A549 (cell line): ENCODE measurements around the gene PLPP4.

Experiments used
- CHD2 ChIP-seq: fragments of 150-350 bp; IDR thresholded peaks from 2 replicates; pipeline ENCODE4 v1.6.1; 2014; ENCODE audit warnings: low read length; ENCODE audit not compliant: partially characterized antibody
- EP300 ChIP-seq, 2 experiments: fragments of >200 bp; sonication (Bioruptor Twin); formaldehyde crosslinking; IDR thresholded peaks; 2 replicates in 1 of 2; 3 replicates in 1 of 2; pipeline ENCODE4 v1.6.1; 2016 to 2017
- ESRRA ChIP-seq: fragments of 150-350 bp; IDR thresholded peaks from 2 replicates; pipeline ENCODE4 v1.6.1; 2014; ENCODE audit warnings: mild to moderate bottlenecking, low read length, borderline replicate concordance
- JUNB ChIP-seq: fragments of >200 bp; sonication (Bioruptor Twin); formaldehyde crosslinking; IDR thresholded peaks from 2 replicates; pipeline ENCODE4 v1.6.1; 2016
- MAFK ChIP-seq: fragments of 450-650 bp; IDR thresholded peaks from 2 replicates; pipeline ENCODE4 v1.6.1; 2014; ENCODE audit not compliant: partially characterized antibody
- POLR2A ChIP-seq: IDR thresholded peaks from 2 replicates; pipeline ENCODE4 v1.6.1; 2012; ENCODE audit warnings: mild to moderate bottlenecking, low read length
- RAD21 ChIP-seq, 2 experiments: fragments of >200 bp in 1 of 2; sonication (Bioruptor Twin) in 1 of 2; formaldehyde crosslinking in 1 of 2; IDR thresholded peaks in 1 of 2; conservative IDR thresholded peaks in 1 of 2; 2 replicates in 1 of 2; 3 replicates in 1 of 2; pipeline ENCODE4 v1.6.1; 2012 to 2018; ENCODE audit warnings: inconsistent platforms in 1 of 2
- TF ChIP-seq, protein P1 (sequence below): fragments of 150-350 bp; IDR thresholded peaks from 2 replicates; pipeline ENCODE4 v1.6.1; 2014; ENCODE audit warnings: low read depth, mild to moderate bottlenecking, low read length
- TF ChIP-seq, protein P2 (sequence below): fragments of >200 bp; sonication (Bioruptor Twin); formaldehyde crosslinking; IDR thresholded peaks from 3 replicates; pipeline ENCODE4 v1.5.1; 2016
- TF ChIP-seq, protein P3 (sequence below): fragments of 200-600 bp; sonication (generic); IDR thresholded peaks from 2 replicates; pipeline ENCODE4 v1.6.1; 2016; ENCODE audit warnings: antibody characterized with exemption, mild to moderate bottlenecking, moderate library complexity
- TF ChIP-seq, protein P4 (sequence below): IDR thresholded peaks from 2 replicates; pipeline ENCODE4 v1.6.1; 2012
- TF ChIP-seq, protein P5 (sequence below): fragments of 450-650 bp; IDR thresholded peaks from 2 replicates; pipeline ENCODE4 v1.6.1; 2014; ENCODE audit warnings: antibody characterized with exemption
- TF ChIP-seq, protein P6 (sequence below): IDR thresholded peaks from 2 replicates; pipeline ENCODE4 v1.6.1; 2012

DNA sequence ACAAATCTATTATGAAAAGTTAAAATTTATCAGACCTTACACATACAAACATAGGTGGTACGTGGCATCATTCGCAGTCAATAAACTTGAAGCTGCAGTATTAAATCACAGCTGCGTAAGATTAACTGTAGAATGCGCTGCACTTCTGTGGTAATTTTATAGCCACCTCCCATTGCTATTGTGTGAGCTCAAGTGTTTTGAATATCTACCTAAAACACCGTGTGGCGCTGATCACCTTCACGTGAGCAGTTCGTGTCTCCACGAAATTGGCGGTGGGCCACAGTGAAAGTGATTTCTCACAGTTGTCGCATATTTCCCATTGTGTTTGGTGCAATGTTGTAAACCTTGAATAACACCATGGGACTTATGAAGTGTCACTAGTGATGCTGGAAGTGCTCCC lies 102.8 kb downstream of the PLPP4 start:
- TF ChIP-seq ESRRA (no peak), POLR2A (no peak), RAD21 (conservative IDR thresholded peaks at IDR 0.05 in 1 of 2, IDR thresholded peaks at IDR 0.05 in 1 of 2) (no peak), CHD2 (no peak), JUNB (no peak), EP300 (IDR thresholded peaks at IDR 0.05) (no peak), MAFK (no peak)
- TF ChIP-seq, protein P1, sequence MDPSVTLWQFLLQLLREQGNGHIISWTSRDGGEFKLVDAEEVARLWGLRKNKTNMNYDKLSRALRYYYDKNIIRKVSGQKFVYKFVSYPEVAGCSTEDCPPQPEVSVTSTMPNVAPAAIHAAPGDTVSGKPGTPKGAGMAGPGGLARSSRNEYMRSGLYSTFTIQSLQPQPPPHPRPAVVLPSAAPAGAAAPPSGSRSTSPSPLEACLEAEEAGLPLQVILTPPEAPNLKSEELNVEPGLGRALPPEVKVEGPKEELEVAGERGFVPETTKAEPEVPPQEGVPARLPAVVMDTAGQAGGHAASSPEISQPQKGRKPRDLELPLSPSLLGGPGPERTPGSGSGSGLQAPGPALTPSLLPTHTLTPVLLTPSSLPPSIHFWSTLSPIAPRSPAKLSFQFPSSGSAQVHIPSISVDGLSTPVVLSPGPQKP, result no peak
- TF ChIP-seq, protein P2, sequence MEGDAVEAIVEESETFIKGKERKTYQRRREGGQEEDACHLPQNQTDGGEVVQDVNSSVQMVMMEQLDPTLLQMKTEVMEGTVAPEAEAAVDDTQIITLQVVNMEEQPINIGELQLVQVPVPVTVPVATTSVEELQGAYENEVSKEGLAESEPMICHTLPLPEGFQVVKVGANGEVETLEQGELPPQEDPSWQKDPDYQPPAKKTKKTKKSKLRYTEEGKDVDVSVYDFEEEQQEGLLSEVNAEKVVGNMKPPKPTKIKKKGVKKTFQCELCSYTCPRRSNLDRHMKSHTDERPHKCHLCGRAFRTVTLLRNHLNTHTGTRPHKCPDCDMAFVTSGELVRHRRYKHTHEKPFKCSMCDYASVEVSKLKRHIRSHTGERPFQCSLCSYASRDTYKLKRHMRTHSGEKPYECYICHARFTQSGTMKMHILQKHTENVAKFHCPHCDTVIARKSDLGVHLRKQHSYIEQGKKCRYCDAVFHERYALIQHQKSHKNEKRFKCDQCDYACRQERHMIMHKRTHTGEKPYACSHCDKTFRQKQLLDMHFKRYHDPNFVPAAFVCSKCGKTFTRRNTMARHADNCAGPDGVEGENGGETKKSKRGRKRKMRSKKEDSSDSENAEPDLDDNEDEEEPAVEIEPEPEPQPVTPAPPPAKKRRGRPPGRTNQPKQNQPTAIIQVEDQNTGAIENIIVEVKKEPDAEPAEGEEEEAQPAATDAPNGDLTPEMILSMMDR, result no peak
- TF ChIP-seq, protein P3, sequence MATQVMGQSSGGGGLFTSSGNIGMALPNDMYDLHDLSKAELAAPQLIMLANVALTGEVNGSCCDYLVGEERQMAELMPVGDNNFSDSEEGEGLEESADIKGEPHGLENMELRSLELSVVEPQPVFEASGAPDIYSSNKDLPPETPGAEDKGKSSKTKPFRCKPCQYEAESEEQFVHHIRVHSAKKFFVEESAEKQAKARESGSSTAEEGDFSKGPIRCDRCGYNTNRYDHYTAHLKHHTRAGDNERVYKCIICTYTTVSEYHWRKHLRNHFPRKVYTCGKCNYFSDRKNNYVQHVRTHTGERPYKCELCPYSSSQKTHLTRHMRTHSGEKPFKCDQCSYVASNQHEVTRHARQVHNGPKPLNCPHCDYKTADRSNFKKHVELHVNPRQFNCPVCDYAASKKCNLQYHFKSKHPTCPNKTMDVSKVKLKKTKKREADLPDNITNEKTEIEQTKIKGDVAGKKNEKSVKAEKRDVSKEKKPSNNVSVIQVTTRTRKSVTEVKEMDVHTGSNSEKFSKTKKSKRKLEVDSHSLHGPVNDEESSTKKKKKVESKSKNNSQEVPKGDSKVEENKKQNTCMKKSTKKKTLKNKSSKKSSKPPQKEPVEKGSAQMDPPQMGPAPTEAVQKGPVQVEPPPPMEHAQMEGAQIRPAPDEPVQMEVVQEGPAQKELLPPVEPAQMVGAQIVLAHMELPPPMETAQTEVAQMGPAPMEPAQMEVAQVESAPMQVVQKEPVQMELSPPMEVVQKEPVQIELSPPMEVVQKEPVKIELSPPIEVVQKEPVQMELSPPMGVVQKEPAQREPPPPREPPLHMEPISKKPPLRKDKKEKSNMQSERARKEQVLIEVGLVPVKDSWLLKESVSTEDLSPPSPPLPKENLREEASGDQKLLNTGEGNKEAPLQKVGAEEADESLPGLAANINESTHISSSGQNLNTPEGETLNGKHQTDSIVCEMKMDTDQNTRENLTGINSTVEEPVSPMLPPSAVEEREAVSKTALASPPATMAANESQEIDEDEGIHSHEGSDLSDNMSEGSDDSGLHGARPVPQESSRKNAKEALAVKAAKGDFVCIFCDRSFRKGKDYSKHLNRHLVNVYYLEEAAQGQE, result no peak
- TF ChIP-seq, protein P4, sequence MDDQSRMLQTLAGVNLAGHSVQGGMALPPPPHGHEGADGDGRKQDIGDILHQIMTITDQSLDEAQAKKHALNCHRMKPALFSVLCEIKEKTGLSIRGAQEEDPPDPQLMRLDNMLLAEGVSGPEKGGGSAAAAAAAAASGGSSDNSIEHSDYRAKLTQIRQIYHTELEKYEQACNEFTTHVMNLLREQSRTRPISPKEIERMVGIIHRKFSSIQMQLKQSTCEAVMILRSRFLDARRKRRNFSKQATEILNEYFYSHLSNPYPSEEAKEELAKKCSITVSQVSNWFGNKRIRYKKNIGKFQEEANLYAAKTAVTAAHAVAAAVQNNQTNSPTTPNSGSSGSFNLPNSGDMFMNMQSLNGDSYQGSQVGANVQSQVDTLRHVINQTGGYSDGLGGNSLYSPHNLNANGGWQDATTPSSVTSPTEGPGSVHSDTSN, result no peak
- TF ChIP-seq, protein P5, sequence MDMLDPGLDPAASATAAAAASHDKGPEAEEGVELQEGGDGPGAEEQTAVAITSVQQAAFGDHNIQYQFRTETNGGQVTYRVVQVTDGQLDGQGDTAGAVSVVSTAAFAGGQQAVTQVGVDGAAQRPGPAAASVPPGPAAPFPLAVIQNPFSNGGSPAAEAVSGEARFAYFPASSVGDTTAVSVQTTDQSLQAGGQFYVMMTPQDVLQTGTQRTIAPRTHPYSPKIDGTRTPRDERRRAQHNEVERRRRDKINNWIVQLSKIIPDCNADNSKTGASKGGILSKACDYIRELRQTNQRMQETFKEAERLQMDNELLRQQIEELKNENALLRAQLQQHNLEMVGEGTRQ, result no peak
- TF ChIP-seq, protein P6, sequence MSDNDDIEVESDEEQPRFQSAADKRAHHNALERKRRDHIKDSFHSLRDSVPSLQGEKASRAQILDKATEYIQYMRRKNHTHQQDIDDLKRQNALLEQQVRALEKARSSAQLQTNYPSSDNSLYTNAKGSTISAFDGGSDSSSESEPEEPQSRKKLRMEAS, result no peak
